CD4-positive, alpha-beta T cell treated with Interleukin-1 beta for 1 hour (primary cell): ENCODE data around the gene ARHGAP30.
"Not testable (repeated sequence)": the region's sequence is repeated elsewhere in the genome, so short reads cannot be mapped to it uniquely, and the experiment has no call there.

Experiments
- DNase-seq, 2 donors: peaks; one replicate each; pipeline ENCODE4 v3.0.0-alpha.2; 2020 to 2022

The ARHGAP30 gene

GRCh38 chr1:161069731-161070270 lies at the start of gene ARHGAP30:
Gene ARHGAP30 (minus strand): TSS chr1:161069891. CDS start chr1:161069624, 267 bp downstream.
- peak; percentile 94 to 95 for DNase-seq

- peak; percentile 84 for DNase-seq
Measured at GRCh38 chr1:161117759-161118581, 48.3 kb upstream of the ARHGAP30 start, which contains the start of the genes NIT1 and PFDN2. Gene NIT1 (plus strand): TSS chr1:161118105. CDS start chr1:161118177, 72 bp downstream. Gene PFDN2 (minus strand): TSS chr1:161118037. CDS start chr1:161118026, 11 bp downstream.

GRCh38 chr1:161115961-161116360 lies 46.3 kb upstream of the ARHGAP30 start:
- DNase-seq, result not testable (repeated sequence)

GRCh38 chr1:161115132-161115711 lies 45.5 kb upstream of the ARHGAP30 start:
- no peak for DNase-seq

- no peak for DNase-seq
Measured at GRCh38 chr1:161114556-161114955, 44.9 kb upstream of the ARHGAP30 start.

GRCh38 chr1:161113915-161114314 lies 44.2 kb upstream of the ARHGAP30 start:
- DNase-seq, result no peak

- DNase-seq, result no peak
Measured at GRCh38 chr1:161111527-161111926, 41.8 kb upstream of the ARHGAP30 start.

- no peak for DNase-seq
Measured at GRCh38 chr1:161111117-161111516, 41.4 kb upstream of the ARHGAP30 start.

- DNase-seq, result no peak
Measured at GRCh38 chr1:161106431-161106830, 36.7 kb upstream of the ARHGAP30 start.

- no peak for DNase-seq
Measured at GRCh38 chr1:161100556-161100955, 30.9 kb upstream of the ARHGAP30 start.

- DNase-seq, result no peak
Measured at GRCh38 chr1:161099090-161099802, 29.6 kb upstream of the ARHGAP30 start.

GRCh38 chr1:161098210-161099068 lies 28.7 kb upstream of the ARHGAP30 start, which contains the start of gene KLHDC9:
Gene KLHDC9 (plus strand): TSS chr1:161098361. CDS start chr1:161098536, 175 bp downstream.
- DNase-seq, result peak; percentile 79 to 87

- peak in 1 of 2 donors; percentile 20 for DNase-seq
Measured at GRCh38 chr1:161096530-161096929, 26.8 kb upstream of the ARHGAP30 start.

GRCh38 chr1:161096015-161096414 lies 26.3 kb upstream of the ARHGAP30 start:
- DNase-seq, result no peak

- no peak for DNase-seq
Measured at GRCh38 chr1:161095230-161095629, 25.5 kb upstream of the ARHGAP30 start.

GRCh38 chr1:161094481-161094880 lies 24.8 kb upstream of the ARHGAP30 start:
- no peak for DNase-seq

- DNase-seq, result no peak
Measured at GRCh38 chr1:161092621-161093028, 22.9 kb upstream of the ARHGAP30 start.

- no peak for DNase-seq
Measured at GRCh38 chr1:161091796-161092507, 22.3 kb upstream of the ARHGAP30 start.

- DNase-seq, result no peak
Measured at GRCh38 chr1:161091093-161091492, 21.4 kb upstream of the ARHGAP30 start.

- no peak for DNase-seq
Measured at GRCh38 chr1:161090617-161091016, 20.9 kb upstream of the ARHGAP30 start.

GRCh38 chr1:161089938-161090337 lies 20.2 kb upstream of the ARHGAP30 start:
- no peak for DNase-seq
